Measurements from ENCODE around the gene PRKAG2. TPM values are rescaled to one million over a fixed set of nuclear protein-coding genes. Genes with fewer than 3 reads are reported as not detected.
"Not testable (repeated sequence)": the region's sequence is repeated elsewhere in the genome, so short reads cannot be mapped to it uniquely, and the experiment has no call there.

Gene PRKAG2
- total RNA-seq, 1 donor from 2014 or later: 25.4 TPM

- no peak for DNase-seq (ENCODE audit: extremely low read depth, low read depth, low spot score)
Observed at GRCh38 chr7:151806952-151807775, 69.8 kb downstream of the PRKAG2 start.

GRCh38 chr7:151806204-151806603 is 70.7 kb downstream of the PRKAG2 start:
- no peak for DNase-seq (ENCODE audit: extremely low read depth, low read depth, low spot score)

GRCh38 chr7:151805191-151805590 is 71.7 kb downstream of the PRKAG2 start:
- DNase-seq (ENCODE audit: extremely low read depth, low read depth, low spot score): no peak

- no peak for DNase-seq (ENCODE audit: extremely low read depth, low read depth, low spot score)
Observed at GRCh38 chr7:151804756-151805155, 72.2 kb downstream of the PRKAG2 start.

- DNase-seq (ENCODE audit: extremely low read depth, low read depth, low spot score): no peak
Observed at GRCh38 chr7:151803841-151804240, 73.1 kb downstream of the PRKAG2 start.

GRCh38 chr7:151802469-151802846 is 74.5 kb downstream of the PRKAG2 start:
- no peak for DNase-seq (ENCODE audit: extremely low read depth, low read depth, low spot score)

- DNase-seq (ENCODE audit: extremely low read depth, low read depth, low spot score): no peak
Observed at GRCh38 chr7:151801782-151802468, 75.0 kb downstream of the PRKAG2 start.

GRCh38 chr7:151801291-151801690 is 75.6 kb downstream of the PRKAG2 start:
- DNase-seq (ENCODE audit: extremely low read depth, low read depth, low spot score): no peak

GRCh38 chr7:151800861-151801260 is 76.1 kb downstream of the PRKAG2 start:
- DNase-seq (ENCODE audit: extremely low read depth, low read depth, low spot score): no peak

GRCh38 chr7:151800391-151800790 is 76.5 kb downstream of the PRKAG2 start:
- no peak for DNase-seq (ENCODE audit: extremely low read depth, low read depth, low spot score)

- no peak for DNase-seq (ENCODE audit: extremely low read depth, low read depth, low spot score)
Observed at GRCh38 chr7:151799506-151799905, 77.4 kb downstream of the PRKAG2 start.

GRCh38 chr7:151798851-151799448 is 78.0 kb downstream of the PRKAG2 start:
- no peak for DNase-seq (ENCODE audit: extremely low read depth, low read depth, low spot score)

- DNase-seq (ENCODE audit: extremely low read depth, low read depth, low spot score): not testable (repeated sequence)
Observed at GRCh38 chr7:151797667-151798307, 79.1 kb downstream of the PRKAG2 start.

- DNase-seq (ENCODE audit: extremely low read depth, low read depth, low spot score): no peak
Observed at GRCh38 chr7:151796871-151797537, 79.9 kb downstream of the PRKAG2 start.

GRCh38 chr7:151796091-151796870 is 80.6 kb downstream of the PRKAG2 start:
- no peak for DNase-seq (ENCODE audit: extremely low read depth, low read depth, low spot score)

GRCh38 chr7:151795168-151795811 is 81.6 kb downstream of the PRKAG2 start:
- DNase-seq (ENCODE audit: extremely low read depth, low read depth, low spot score): no peak

- DNase-seq (ENCODE audit: extremely low read depth, low read depth, low spot score): no peak
Observed at GRCh38 chr7:151794508-151795167, 82.3 kb downstream of the PRKAG2 start.

GRCh38 chr7:151793991-151794507 is 82.9 kb downstream of the PRKAG2 start:
- no peak for DNase-seq (ENCODE audit: extremely low read depth, low read depth, low spot score)

GRCh38 chr7:151793531-151793951 is 83.4 kb downstream of the PRKAG2 start:
- no peak for DNase-seq (ENCODE audit: extremely low read depth, low read depth, low spot score)

Data from glomerular endothelial cell (primary cell).